HG03439 (cell line): ENCODE data around the gene ULK1.
"Not testable (repeated sequence)": the region's sequence is repeated elsewhere in the genome, so short reads cannot be mapped to it uniquely, and the experiment has no call there.

Experiments used
- ATAC-seq: cut with Tn5 transposase; IDR thresholded peaks from one replicate; pipeline ENCODE4 v1.9.1; 2021; ENCODE audit warnings: mild to moderate bottlenecking, moderate library complexity; ENCODE audit not compliant: unreplicated experiment

ULK1 gene

GRCh38 chr12:131885076-131885475, 9.3 kb upstream of the ULK1 start:
- ATAC-seq, result not testable (repeated sequence)

- ATAC-seq, result no peak
These were observed 8.8 kb upstream of the ULK1 start for GRCh38 chr12:131885543-131886057.

GRCh38 chr12:131891722-131892121, 2.7 kb upstream of the ULK1 start:
- ATAC-seq, result not testable (repeated sequence)

- no peak for ATAC-seq
These were observed 1.5 kb upstream of the ULK1 start for GRCh38 chr12:131892711-131893604.

- no peak for ATAC-seq
These were observed 663 bp upstream of the ULK1 start for GRCh38 chr12:131893605-131894312.

GRCh38 chr12:131894981-131895639, 688 bp downstream of the ULK1 start:
- peak; percentile 2 for ATAC-seq

GRCh38 chr12:131895640-131896079, 1.2 kb downstream of the ULK1 start:
- ATAC-seq, result no peak

- peak; percentile 52 for ATAC-seq
These were observed 1.8 kb downstream of the ULK1 start for GRCh38 chr12:131896080-131896810.

GRCh38 chr12:131896811-131897270, 2.4 kb downstream of the ULK1 start:
- ATAC-seq, result no peak

GRCh38 chr12:131897276-131897675, 2.9 kb downstream of the ULK1 start:
- no peak for ATAC-seq

- ATAC-seq, result no peak
These were observed 3.5 kb downstream of the ULK1 start for GRCh38 chr12:131897875-131898274.

- no peak for ATAC-seq
These were observed 6.0 kb downstream of the ULK1 start for GRCh38 chr12:131900397-131900796.

GRCh38 chr12:131901431-131902331, 7.3 kb downstream of the ULK1 start:
- no peak for ATAC-seq

GRCh38 chr12:131902332-131903241, 8.2 kb downstream of the ULK1 start:
- ATAC-seq, result no peak

- ATAC-seq, result no peak
These were observed 9.1 kb downstream of the ULK1 start for GRCh38 chr12:131903270-131904255.

- no peak for ATAC-seq
These were observed 9.9 kb downstream of the ULK1 start for GRCh38 chr12:131904346-131904745.

- ATAC-seq, result no peak
These were observed 10.7 kb downstream of the ULK1 start for GRCh38 chr12:131905081-131905629.
